ENCODE data around the gene BTRC.

The BTRC gene

DNA sequence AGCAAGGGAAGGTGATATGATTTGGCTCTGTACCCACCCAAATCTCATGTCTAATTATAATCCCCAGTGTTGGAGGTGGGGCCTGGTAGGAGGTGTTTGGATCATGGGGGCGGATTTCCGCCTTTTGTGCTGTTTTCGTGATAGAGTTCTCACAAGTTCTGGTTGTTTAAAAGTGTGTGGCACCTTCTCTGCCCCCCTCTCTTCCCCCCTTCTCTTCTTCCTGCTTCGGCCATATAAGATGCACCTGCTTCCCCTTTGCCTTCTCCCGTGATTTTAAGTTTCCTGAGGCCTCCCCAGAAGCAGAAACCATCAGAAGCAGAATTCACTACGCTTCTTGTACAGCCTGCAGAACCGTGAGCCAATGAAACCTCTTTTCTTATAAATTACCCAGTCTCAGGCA is 21.1 kb downstream of the BTRC start:
- no peak for ATAC-seq

DNA sequence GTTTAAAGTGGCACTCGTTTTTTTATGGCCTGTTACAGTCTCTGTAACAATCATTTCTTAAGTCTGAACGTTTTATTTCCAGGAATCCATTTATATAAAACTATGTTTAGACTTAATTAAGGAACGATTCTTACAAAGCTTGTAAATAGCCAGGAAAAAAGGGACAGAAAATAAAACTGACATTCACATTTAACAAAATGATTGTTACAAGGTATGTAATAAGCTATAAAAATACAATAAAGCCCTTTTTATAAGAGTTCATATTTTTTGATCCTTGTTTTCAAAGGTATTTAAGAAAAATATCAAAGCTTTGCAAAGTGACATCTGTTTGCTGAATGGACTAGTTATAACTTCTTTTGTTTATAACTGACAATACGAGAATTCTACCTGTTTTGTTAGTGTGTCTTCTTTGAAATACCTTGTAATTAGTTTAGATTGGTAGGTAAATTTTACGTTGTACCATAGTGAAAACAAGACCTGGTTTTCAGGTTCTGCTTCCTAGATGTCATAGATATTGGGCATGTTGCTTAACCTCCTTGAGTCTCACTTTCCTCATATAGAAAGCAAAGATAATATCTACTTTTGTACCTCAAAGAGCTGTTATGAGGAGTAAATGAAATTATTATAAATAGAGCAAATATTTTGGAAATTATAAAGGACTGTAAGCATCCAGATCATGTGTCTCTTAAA is 25.8 kb downstream of the BTRC start:
- no peak for ATAC-seq
- no peak for TF ChIP-seq ZNF70 (CRISPR knock-in tag; IDR thresholded peaks at IDR 0.05)
- TF ChIP-seq, protein P1, sequence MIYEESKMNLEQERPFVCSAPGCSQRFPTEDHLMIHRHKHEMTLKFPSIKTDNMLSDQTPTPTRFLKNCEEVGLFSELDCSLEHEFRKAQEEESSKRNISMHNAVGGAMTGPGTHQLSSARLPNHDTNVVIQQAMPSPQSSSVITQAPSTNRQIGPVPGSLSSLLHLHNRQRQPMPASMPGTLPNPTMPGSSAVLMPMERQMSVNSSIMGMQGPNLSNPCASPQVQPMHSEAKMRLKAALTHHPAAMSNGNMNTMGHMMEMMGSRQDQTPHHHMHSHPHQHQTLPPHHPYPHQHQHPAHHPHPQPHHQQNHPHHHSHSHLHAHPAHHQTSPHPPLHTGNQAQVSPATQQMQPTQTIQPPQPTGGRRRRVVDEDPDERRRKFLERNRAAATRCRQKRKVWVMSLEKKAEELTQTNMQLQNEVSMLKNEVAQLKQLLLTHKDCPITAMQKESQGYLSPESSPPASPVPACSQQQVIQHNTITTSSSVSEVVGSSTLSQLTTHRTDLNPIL (CRISPR knock-in tag; IDR thresholded peaks at IDR 0.05; ENCODE audit: low read depth): no peak
- TF ChIP-seq SNAI2 (CRISPR knock-in tag; IDR thresholded peaks at IDR 0.05): no peak
- TF ChIP-seq ZFP3 (CRISPR knock-in tag; IDR thresholded peaks at IDR 0.05): no peak
- no peak for TF ChIP-seq CSDC2 (CRISPR knock-in tag; IDR thresholded peaks at IDR 0.05)
- TF ChIP-seq, protein P2, sequence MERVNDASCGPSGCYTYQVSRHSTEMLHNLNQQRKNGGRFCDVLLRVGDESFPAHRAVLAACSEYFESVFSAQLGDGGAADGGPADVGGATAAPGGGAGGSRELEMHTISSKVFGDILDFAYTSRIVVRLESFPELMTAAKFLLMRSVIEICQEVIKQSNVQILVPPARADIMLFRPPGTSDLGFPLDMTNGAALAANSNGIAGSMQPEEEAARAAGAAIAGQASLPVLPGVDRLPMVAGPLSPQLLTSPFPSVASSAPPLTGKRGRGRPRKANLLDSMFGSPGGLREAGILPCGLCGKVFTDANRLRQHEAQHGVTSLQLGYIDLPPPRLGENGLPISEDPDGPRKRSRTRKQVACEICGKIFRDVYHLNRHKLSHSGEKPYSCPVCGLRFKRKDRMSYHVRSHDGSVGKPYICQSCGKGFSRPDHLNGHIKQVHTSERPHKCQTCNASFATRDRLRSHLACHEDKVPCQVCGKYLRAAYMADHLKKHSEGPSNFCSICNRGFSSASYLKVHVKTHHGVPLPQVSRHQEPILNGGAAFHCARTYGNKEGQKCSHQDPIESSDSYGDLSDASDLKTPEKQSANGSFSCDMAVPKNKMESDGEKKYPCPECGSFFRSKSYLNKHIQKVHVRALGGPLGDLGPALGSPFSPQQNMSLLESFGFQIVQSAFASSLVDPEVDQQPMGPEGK (CRISPR knock-in tag; IDR thresholded peaks at IDR 0.05; ENCODE audit: borderline replicate concordance): no peak
- TF ChIP-seq ISL1 (CRISPR knock-in tag; IDR thresholded peaks at IDR 0.05): no peak
- no peak for TF ChIP-seq TCF4 (CRISPR knock-in tag; IDR thresholded peaks at IDR 0.05; ENCODE audit: borderline replicate concordance)
- TF ChIP-seq, protein P3, sequence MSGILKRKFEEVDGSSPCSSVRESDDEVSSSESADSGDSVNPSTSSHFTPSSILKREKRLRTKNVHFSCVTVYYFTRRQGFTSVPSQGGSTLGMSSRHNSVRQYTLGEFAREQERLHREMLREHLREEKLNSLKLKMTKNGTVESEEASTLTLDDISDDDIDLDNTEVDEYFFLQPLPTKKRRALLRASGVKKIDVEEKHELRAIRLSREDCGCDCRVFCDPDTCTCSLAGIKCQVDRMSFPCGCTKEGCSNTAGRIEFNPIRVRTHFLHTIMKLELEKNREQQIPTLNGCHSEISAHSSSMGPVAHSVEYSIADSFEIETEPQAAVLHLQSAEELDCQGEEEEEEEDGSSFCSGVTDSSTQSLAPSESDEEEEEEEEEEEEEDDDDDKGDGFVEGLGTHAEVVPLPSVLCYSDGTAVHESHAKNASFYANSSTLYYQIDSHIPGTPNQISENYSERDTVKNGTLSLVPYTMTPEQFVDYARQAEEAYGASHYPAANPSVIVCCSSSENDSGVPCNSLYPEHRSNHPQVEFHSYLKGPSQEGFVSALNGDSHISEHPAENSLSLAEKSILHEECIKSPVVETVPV (CRISPR knock-in tag; IDR thresholded peaks at IDR 0.05): no peak
- no peak for TF ChIP-seq RARB (CRISPR knock-in tag; IDR thresholded peaks at IDR 0.05)

More for the DNA sequence above, 21.1 kb downstream of the BTRC start:
- TF ChIP-seq ZNF8 (CRISPR knock-in tag; IDR thresholded peaks at IDR 0.05) (no peak), ESRRG (CRISPR knock-in tag; IDR thresholded peaks at IDR 0.05) (no peak), SNAI2 (CRISPR knock-in tag; IDR thresholded peaks at IDR 0.05) (no peak), RARB (CRISPR knock-in tag; IDR thresholded peaks at IDR 0.05) (no peak), ZFP3 (CRISPR knock-in tag; IDR thresholded peaks at IDR 0.05) (no peak), PPARA (CRISPR knock-in tag; IDR thresholded peaks at IDR 0.05; ENCODE audit: borderline replicate concordance) (no peak), ISL1 (CRISPR knock-in tag; IDR thresholded peaks at IDR 0.05) (no peak), BACH2 (CRISPR knock-in tag; IDR thresholded peaks at IDR 0.05; ENCODE audit: borderline replicate concordance) (no peak), OSR1 (CRISPR knock-in tag; IDR thresholded peaks at IDR 0.05) (no peak)
- TF ChIP-seq, protein P4, sequence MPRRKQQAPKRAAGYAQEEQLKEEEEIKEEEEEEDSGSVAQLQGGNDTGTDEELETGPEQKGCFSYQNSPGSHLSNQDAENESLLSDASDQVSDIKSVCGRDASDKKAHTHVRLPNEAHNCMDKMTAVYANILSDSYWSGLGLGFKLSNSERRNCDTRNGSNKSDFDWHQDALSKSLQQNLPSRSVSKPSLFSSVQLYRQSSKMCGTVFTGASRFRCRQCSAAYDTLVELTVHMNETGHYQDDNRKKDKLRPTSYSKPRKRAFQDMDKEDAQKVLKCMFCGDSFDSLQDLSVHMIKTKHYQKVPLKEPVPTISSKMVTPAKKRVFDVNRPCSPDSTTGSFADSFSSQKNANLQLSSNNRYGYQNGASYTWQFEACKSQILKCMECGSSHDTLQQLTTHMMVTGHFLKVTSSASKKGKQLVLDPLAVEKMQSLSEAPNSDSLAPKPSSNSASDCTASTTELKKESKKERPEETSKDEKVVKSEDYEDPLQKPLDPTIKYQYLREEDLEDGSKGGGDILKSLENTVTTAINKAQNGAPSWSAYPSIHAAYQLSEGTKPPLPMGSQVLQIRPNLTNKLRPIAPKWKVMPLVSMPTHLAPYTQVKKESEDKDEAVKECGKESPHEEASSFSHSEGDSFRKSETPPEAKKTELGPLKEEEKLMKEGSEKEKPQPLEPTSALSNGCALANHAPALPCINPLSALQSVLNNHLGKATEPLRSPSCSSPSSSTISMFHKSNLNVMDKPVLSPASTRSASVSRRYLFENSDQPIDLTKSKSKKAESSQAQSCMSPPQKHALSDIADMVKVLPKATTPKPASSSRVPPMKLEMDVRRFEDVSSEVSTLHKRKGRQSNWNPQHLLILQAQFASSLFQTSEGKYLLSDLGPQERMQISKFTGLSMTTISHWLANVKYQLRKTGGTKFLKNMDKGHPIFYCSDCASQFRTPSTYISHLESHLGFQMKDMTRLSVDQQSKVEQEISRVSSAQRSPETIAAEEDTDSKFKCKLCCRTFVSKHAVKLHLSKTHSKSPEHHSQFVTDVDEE (CRISPR knock-in tag; IDR thresholded peaks at IDR 0.05): no peak
- TF ChIP-seq, protein P3 (CRISPR knock-in tag; IDR thresholded peaks at IDR 0.05): no peak

DNA sequence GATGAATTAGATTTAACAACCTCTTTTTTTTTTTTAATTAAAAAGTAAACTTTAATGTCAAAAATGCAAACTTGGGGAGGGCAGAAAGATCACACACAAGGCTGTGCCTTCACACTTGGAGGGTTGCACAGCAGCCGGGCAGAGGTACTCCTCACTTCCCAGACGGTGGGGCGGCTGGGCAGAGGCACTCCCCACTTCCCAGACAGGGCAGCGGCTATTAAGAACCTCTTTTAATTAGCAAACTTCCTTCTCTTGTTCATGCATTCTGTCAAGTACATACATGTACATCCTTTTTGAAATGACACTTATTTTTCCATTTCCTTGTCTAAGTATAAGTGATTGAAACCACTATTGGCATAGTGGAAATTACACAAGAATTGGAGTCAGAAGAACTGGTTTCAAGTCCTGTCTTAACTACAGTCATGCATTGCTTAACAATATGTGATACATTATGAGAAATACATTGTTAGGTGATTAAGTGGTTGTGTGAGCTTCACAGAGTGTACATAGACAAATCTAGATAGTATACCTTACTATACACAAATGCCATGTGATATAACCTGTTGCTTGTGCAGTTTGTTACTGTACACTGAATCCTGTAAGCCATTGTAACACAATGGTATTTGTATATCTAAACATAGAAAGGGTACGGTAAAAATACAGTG is 26.5 kb downstream of the BTRC start:
- no peak for TF ChIP-seq ARNTL (CRISPR knock-in tag; IDR thresholded peaks at IDR 0.05; ENCODE audit: borderline replicate concordance, low read depth)
- TF ChIP-seq, protein P1 (CRISPR knock-in tag; IDR thresholded peaks at IDR 0.05; ENCODE audit: low read depth): no peak
- TF ChIP-seq, protein P4 (CRISPR knock-in tag; IDR thresholded peaks at IDR 0.05): no peak
- TF ChIP-seq ESRRG (CRISPR knock-in tag; IDR thresholded peaks at IDR 0.05): no peak
- TF ChIP-seq, protein P2 (CRISPR knock-in tag; IDR thresholded peaks at IDR 0.05; ENCODE audit: borderline replicate concordance): no peak
- TF ChIP-seq ZFP30 (CRISPR knock-in tag; IDR thresholded peaks at IDR 0.05): no peak
- TF ChIP-seq CSDC2 (CRISPR knock-in tag; IDR thresholded peaks at IDR 0.05): no peak
- no peak for TF ChIP-seq OSR1 (CRISPR knock-in tag; IDR thresholded peaks at IDR 0.05)
- no peak for ATAC-seq
